ENCODE data around the gene DENND6B.
"Not testable (repeated sequence)": the region's sequence is repeated elsewhere in the genome, so short reads cannot be mapped to it uniquely, and the experiment has no call there.

Gene DENND6B

GRCh38 chr22:50322382-50323104, 4.3 kb downstream of the DENND6B start:
- not testable (repeated sequence) for H3K4me1 Mint-ChIP-seq, H3K27ac Mint-ChIP-seq, H3K27me3 Mint-ChIP-seq, H3K36me3 Mint-ChIP-seq, H3K4me3 Mint-ChIP-seq, H3K9me3 Mint-ChIP-seq

- H3K27ac Mint-ChIP-seq: no peak overlapping the region
- no peak overlapping the region for H3K4me3 Mint-ChIP-seq
- H3K9me3 Mint-ChIP-seq: no peaks in the 10 kb centered on the region
- H3K27me3 Mint-ChIP-seq: no peaks in the 10 kb centered on the region
- no peaks in the 10 kb centered on the region for H3K36me3 Mint-ChIP-seq
- peaks cover 2% of the 10 kb centered on the region for H3K4me1 Mint-ChIP-seq
These were observed 6.0 kb downstream of the DENND6B start for GRCh38 chr22:50320671-50321325.

GRCh38 chr22:50320116-50320515, 6.7 kb downstream of the DENND6B start:
- H3K27ac Mint-ChIP-seq: no peak overlapping the region
- no peak overlapping the region for H3K4me3 Mint-ChIP-seq

GRCh38 chr22:50319503-50319951, 7.3 kb downstream of the DENND6B start:
- no peaks in the 10 kb centered on the region for H3K27me3 Mint-ChIP-seq
- H3K4me3 Mint-ChIP-seq: no peak overlapping the region
- H3K27ac Mint-ChIP-seq: no peak overlapping the region
- H3K4me1 Mint-ChIP-seq: peaks cover 7% of the 10 kb centered on the region
- H3K36me3 Mint-ChIP-seq: no peaks in the 10 kb centered on the region
- H3K9me3 Mint-ChIP-seq: no peaks in the 10 kb centered on the region

More at GRCh38 chr22:50320116-50320515, 6.7 kb downstream of the DENND6B start:
- peaks cover 5% of the 10 kb centered on the region for H3K4me1 Mint-ChIP-seq
- no peaks in the 10 kb centered on the region for H3K9me3 Mint-ChIP-seq
- H3K27me3 Mint-ChIP-seq: no peaks in the 10 kb centered on the region
- no peaks in the 10 kb centered on the region for H3K36me3 Mint-ChIP-seq

DNA sequence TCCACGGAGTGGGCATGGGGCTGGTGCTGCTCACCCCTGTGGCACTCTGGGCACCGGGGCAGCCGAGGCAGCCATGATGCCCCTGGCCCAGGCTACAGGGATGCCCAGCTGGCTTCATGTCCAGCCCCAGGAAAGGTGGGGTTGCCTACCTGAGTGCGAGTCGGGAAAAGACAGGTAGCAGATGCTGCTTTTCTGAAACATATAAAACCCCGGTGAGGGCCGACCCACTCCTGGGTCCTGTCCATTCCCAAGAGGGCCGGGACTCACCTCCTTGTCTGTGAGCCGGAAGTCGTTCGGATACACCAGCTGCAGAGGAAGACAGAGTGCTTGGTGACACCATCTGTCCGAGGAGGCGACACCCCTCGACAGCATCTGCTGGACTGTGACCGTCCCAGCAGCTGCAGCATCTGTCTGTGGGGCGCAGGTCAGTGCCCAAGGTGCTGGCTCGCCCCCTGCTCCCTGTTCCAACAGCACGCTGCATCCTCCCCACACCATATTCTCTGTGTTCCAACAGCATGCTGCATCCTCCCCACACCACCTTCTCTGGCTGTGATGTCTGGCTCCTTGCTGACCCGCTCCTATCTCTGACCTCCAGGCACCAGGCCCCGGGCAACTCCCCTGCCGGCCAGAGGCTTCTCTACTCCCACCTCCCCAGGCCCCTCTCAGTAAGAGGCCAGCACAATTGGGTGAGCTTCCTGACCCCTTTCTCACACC, 8.0 kb downstream of the DENND6B start:
- no peak overlapping the region for H3K27ac Mint-ChIP-seq
- H3K36me3 Mint-ChIP-seq: no peaks in the 10 kb centered on the region
- no peaks in the 10 kb centered on the region for H3K27me3 Mint-ChIP-seq
- peaks cover 13% of the 10 kb centered on the region for H3K4me1 Mint-ChIP-seq
- no peaks in the 10 kb centered on the region for H3K9me3 Mint-ChIP-seq
- no peak overlapping the region for H3K4me3 Mint-ChIP-seq

DNA sequence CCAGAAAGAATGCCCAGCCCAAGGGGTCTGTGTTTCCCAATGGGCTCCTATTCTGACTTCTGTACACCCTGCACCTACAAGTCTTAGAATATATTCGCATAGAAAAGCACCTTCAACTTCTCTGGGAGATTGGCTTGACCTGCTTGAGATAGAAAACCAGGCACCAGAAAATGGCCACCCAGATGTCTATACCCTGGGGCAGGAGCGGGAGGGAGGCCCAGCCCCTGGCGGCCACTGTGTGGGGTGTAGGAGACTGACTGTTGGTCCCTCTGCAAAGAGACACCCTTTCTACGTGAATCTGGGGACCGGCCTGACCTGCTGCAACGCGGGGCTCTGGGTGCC, 8.5 kb downstream of the DENND6B start:
- Mint-ChIP-seq H3K36me3 (no peaks in the 10 kb centered on the region), H3K27me3 (no peaks in the 10 kb centered on the region), H3K9me3 (no peaks in the 10 kb centered on the region), H3K4me1 (peaks cover 16% of the 10 kb centered on the region), H3K27ac (no peak overlapping the region), H3K4me3 (no peak overlapping the region)

DNA sequence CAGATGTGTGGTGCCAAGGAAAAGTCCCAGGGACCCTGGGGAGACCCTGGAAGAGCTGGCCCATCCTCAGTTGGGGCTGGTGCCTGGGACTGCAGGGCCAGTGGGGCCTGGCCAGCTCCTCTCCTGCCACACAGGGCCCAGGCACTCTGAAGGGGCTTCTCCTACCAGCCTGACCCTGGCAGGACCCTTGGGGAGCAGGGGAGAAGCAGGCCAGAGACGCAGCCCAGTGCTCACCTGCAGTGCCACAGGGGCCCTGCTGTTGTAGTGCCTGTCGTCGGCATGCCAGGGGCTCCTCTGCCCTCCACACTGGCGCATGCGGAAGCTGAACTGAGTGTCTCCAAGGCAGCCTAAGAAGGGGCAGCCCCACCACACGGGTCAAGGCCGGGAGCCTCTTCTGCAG, 9.1 kb downstream of the DENND6B start:
- Mint-ChIP-seq H3K4me3 (no peak overlapping the region), H3K9me3 (no peaks in the 10 kb centered on the region)

DNA sequence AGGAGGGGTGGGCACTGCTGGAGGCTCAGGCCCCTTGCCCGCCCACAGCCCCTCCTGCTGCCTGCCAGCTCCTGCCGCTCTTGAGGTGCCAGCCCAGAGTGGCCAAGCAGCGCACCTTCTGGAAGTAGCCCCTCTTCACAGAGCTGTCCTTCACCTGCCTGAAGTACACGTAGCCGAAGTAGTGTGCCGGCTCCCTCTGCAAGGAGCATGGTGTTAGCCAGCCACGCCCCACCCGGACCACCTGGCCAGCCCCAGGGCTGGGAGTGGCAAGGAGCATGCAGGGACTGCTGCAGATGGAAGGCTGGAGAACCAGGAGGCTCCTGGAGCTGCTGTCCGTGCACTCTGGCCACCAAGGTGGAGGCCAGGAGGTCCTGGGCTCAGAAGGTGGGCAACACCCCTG, 9.6 kb downstream of the DENND6B start:
- H3K36me3 Mint-ChIP-seq: no peaks in the 10 kb centered on the region
- no peaks in the 10 kb centered on the region for H3K27me3 Mint-ChIP-seq
- H3K27ac Mint-ChIP-seq: no peak overlapping the region
- no peak overlapping the region for H3K4me3 Mint-ChIP-seq
- peaks cover 16% of the 10 kb centered on the region for H3K4me1 Mint-ChIP-seq
- H3K9me3 Mint-ChIP-seq: no peaks in the 10 kb centered on the region

More for the DNA sequence above, 9.1 kb downstream of the DENND6B start:
- no peaks in the 10 kb centered on the region for H3K27me3 Mint-ChIP-seq
- H3K27ac Mint-ChIP-seq: no peak overlapping the region
- peaks cover 16% of the 10 kb centered on the region for H3K4me1 Mint-ChIP-seq
- no peaks in the 10 kb centered on the region for H3K36me3 Mint-ChIP-seq

- peaks cover 16% of the 10 kb centered on the region for H3K4me1 Mint-ChIP-seq
- H3K36me3 Mint-ChIP-seq: no peaks in the 10 kb centered on the region
- no peaks in the 10 kb centered on the region for H3K9me3 Mint-ChIP-seq
- no peak overlapping the region for H3K27ac Mint-ChIP-seq
- H3K27me3 Mint-ChIP-seq: no peaks in the 10 kb centered on the region
- no peak overlapping the region for H3K4me3 Mint-ChIP-seq
These were observed 10.4 kb downstream of the DENND6B start for GRCh38 chr22:50316114-50317065.

DNA sequence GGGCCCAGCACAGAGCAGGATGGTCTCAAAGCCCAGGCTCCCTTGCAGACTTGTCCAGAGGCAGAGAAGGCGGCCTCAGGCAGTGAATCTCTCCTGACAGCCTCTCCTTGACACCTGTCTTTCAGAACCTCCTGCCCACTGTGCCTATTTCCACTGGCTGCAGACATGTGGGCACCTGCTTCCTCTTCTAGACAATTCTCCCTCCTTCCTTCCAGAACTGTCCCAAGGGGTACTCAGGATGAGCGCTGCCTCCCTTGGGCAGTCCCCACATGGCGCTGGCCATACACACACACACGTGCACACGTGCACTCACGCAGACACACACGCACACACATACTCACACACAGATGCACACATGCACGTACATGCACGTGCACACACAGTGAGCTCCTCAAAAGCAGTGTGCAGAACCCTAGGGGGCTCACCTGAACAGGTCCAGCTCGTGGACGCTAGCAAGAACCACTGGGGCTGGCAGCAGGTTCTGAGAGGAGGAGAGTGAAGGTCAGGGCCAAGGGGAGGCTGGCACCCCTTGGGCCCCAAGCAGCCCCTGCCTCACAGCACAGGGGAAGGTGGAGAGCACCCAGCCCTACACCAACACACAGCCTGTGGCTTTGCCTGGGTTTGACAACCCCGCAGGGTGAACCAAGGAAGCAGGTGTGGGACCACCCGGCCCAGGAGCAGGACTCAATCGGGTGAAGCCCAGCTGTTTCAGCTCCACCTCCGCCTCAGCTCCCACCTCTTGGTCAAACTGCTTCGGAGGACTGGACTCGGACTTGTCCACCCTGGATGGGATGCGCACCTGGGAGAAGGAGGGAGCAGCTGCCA, 11.3 kb downstream of the DENND6B start:
- no peak overlapping the region for H3K27ac Mint-ChIP-seq
- H3K9me3 Mint-ChIP-seq: no peaks in the 10 kb centered on the region
- H3K4me1 Mint-ChIP-seq: peaks cover 16% of the 10 kb centered on the region
- peak overlapping the region; percentile 24 for H3K4me3 Mint-ChIP-seq
- H3K36me3 Mint-ChIP-seq: no peaks in the 10 kb centered on the region
- H3K27me3 Mint-ChIP-seq: no peaks in the 10 kb centered on the region

- peak overlapping the region; percentile 78 for H3K27ac Mint-ChIP-seq
- H3K36me3 Mint-ChIP-seq: no peaks in the 10 kb centered on the region
- peak overlapping the region; percentile 87 for H3K4me3 Mint-ChIP-seq
- peaks cover 16% of the 10 kb centered on the region for H3K4me1 Mint-ChIP-seq
- H3K9me3 Mint-ChIP-seq: no peaks in the 10 kb centered on the region
- H3K27me3 Mint-ChIP-seq: no peaks in the 10 kb centered on the region
These were observed 12.1 kb downstream of the DENND6B start for GRCh38 chr22:50314455-50315288.

DNA sequence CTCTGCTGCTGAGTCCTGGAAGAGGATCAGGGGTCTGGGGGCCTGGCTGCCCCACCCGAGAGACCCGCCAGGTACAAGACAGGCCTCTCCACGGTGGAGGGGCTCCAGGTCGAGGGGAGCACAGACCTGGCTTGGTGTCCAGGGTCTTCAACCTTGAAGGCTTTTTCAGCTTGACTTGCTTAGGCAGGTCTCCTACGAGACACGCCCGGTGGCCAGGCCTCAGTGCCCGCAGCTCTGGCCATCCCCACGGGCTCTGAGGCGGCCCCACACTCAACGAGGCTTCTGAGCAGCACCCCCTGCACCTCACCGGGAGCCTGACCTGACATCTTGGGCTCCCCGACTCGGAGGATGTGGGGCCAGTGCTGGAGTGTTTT, 12.7 kb downstream of the DENND6B start:
- peaks cover 16% of the 10 kb centered on the region for H3K4me1 Mint-ChIP-seq
- peak overlapping the region; percentile 78 for H3K27ac Mint-ChIP-seq
- H3K36me3 Mint-ChIP-seq: no peaks in the 10 kb centered on the region
- H3K9me3 Mint-ChIP-seq: no peaks in the 10 kb centered on the region
- no peaks in the 10 kb centered on the region for H3K27me3 Mint-ChIP-seq
- H3K4me3 Mint-ChIP-seq: peak overlapping the region; percentile 87

DNA sequence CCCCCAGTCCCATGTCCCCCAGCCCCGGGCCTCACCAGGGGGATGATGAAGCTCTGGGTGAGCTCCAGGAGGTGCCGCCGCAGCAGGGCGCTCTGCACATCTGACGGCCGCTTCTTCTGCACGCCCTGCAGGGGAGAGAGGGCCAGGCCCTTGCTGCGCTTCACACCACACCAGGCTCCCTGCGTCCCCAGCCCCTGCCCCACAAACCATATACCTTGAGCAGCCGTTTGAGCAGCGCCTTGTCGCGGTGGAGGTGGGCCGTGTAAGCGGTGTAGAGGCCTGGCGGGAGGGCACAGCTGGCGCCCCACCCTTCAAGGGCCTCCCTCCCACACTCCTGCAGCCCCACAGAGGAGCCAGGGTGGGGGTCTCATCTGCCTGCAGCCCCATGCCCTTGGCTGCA, 13.2 kb downstream of the DENND6B start:
- Mint-ChIP-seq H3K27ac (no peak overlapping the region), H3K4me1 (peaks cover 16% of the 10 kb centered on the region), H3K36me3 (no peaks in the 10 kb centered on the region), H3K4me3 (peak overlapping the region; percentile 51), H3K9me3 (no peaks in the 10 kb centered on the region), H3K27me3 (no peaks in the 10 kb centered on the region)

GRCh38 chr22:50313021-50313420, 13.8 kb downstream of the DENND6B start:
- Mint-ChIP-seq H3K9me3 (no peaks in the 10 kb centered on the region), H3K27me3 (no peaks in the 10 kb centered on the region), H3K27ac (no peak overlapping the region), H3K4me3 (no peak overlapping the region), H3K4me1 (peaks cover 16% of the 10 kb centered on the region), H3K36me3 (no peaks in the 10 kb centered on the region)

Measured in activated naive CD4-positive, alpha-beta T cell treated with anti-CD3 and anti-CD28 coated beads, Interleukin-2, amount 50 U/mL, for 24 hours (primary cell).